ENCODE data around the gene GNLY.

DNA sequence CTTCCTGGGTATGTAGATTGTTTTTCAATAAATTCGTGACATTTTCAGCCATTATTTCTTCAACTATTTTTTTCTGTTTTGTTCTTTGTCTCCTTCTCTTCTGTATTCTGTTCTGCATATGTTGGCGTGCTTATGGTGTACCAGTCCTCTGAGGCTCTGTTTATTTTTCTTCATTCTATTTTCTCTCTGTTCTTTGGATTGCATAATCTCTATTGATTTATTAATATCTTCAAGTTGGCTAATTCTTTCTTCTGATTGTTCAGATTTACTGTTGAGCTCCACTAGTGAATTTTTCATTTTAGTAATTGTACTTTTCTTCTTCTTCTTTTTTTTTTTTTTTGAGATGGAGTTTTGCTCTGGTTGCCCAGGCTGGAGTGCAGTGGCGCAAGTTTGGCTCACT, 9.9 kb downstream of the GNLY start:
- TF ChIP-seq EZH2 (IDR thresholded peaks at IDR 0.05; ENCODE audit: insufficient read depth, low read length), result no peak
- TF ChIP-seq, protein P1, sequence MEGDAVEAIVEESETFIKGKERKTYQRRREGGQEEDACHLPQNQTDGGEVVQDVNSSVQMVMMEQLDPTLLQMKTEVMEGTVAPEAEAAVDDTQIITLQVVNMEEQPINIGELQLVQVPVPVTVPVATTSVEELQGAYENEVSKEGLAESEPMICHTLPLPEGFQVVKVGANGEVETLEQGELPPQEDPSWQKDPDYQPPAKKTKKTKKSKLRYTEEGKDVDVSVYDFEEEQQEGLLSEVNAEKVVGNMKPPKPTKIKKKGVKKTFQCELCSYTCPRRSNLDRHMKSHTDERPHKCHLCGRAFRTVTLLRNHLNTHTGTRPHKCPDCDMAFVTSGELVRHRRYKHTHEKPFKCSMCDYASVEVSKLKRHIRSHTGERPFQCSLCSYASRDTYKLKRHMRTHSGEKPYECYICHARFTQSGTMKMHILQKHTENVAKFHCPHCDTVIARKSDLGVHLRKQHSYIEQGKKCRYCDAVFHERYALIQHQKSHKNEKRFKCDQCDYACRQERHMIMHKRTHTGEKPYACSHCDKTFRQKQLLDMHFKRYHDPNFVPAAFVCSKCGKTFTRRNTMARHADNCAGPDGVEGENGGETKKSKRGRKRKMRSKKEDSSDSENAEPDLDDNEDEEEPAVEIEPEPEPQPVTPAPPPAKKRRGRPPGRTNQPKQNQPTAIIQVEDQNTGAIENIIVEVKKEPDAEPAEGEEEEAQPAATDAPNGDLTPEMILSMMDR (IDR thresholded peaks at IDR 0.05; ENCODE audit: insufficient read depth, low read depth, low read length), result no peak

Data from astrocyte (in vitro differentiated cells and primary cell).